HEK293 (cell line): Measurements from ENCODE around the gene EDIL3.

ENCODE experiments used
- CTCF ChIA-PET: fragments of 350-600 bp; formaldehyde crosslinking; extraction: SDS; loops from one replicate; lab custom pipeline; 2021; ENCODE audit warnings: antibody characterized with exemption; lab: Yijun Ruan, JAX
- POLR2A ChIA-PET: fragments of 300-600 bp; formaldehyde crosslinking; extraction: SDS; loops from one replicate; lab custom pipeline; 2020; ENCODE audit warnings: antibody characterized with exemption, inconsistent platforms; lab: Yijun Ruan, JAX
- H3K27ac ChIP-seq: fragments of 200-500 bp; sonication (Bioruptor generic); 2 replicates; pipeline ENCODE4 v1.5.1; 2014; ENCODE audit warnings: low read depth, low read length, control low read depth, inconsistent platforms; ENCODE audit errors: extremely low read depth
- H3K36me3 ChIP-seq, 2 experiments: fragments of 200-500 bp in 1 of 2; sonication (Bioruptor generic) in 1 of 2; 1 replicate in 1 of 2; 2 replicates in 1 of 2; pipeline ENCODE4 v1.5.1; 2014 to 2017; ENCODE audit warnings: inconsistent platforms in 2 of 2, low read length in 2 of 2; ENCODE audit not compliant: control insufficient read depth in 2 of 2, insufficient read depth in 1 of 2
- H3K4me1 ChIP-seq: fragments of 200-500 bp; sonication (Bioruptor generic); 2 replicates; pipeline ENCODE4 v1.5.1; 2014; ENCODE audit warnings: mild to moderate bottlenecking, low read length, inconsistent platforms; ENCODE audit not compliant: control insufficient read depth, insufficient read depth
- H3K4me3 ChIP-seq: 2 replicates; pipeline ENCODE4 v1.5.1; 2011; ENCODE audit warnings: low read depth, mild to moderate bottlenecking, control low read depth, low read length, moderate library complexity
- H3K9me3 ChIP-seq: fragments of 200-500 bp; sonication (Bioruptor generic); 2 replicates; pipeline ENCODE4 v1.5.1; 2014; ENCODE audit warnings: low read depth, low read length, inconsistent platforms; ENCODE audit not compliant: control insufficient read depth, insufficient read depth
- CTCF ChIP-seq: fragments of 450-650 bp; formaldehyde crosslinking; IDR thresholded peaks from 2 replicates; pipeline ENCODE4 v1.5.1; 2016; ENCODE audit warnings: missing biosample characterization, missing genetic modification characterization
- GFI1B ChIP-seq: fragments of 450-650 bp; formaldehyde crosslinking; IDR thresholded peaks from 2 replicates; pipeline ENCODE4 v1.5.1; 2016; ENCODE audit warnings: missing biosample characterization, missing genetic modification characterization
- GLI4 ChIP-seq: fragments of 450-650 bp; formaldehyde crosslinking; IDR thresholded peaks from 2 replicates; pipeline ENCODE4 v1.5.1; 2016; ENCODE audit warnings: missing biosample characterization, missing genetic modification characterization
- HOXD13 ChIP-seq: sonication (generic); formaldehyde crosslinking; IDR thresholded peaks from 2 replicates; pipeline ENCODE4 v1.8.0; 2022; ENCODE audit warnings: missing genetic modification reagents, borderline replicate concordance
- KLF1 ChIP-seq: fragments of 450-650 bp; formaldehyde crosslinking; IDR thresholded peaks from 2 replicates; pipeline ENCODE4 v1.5.1; 2016; ENCODE audit warnings: missing biosample characterization, missing genetic modification characterization
- MEIS1 ChIP-seq: sonication (generic); formaldehyde crosslinking; IDR thresholded peaks from 2 replicates; pipeline ENCODE4 v1.8.1; 2022; ENCODE audit warnings: missing genetic modification reagents, mild to moderate bottlenecking, borderline replicate concordance
- MYNN ChIP-seq: fragments of 450-650 bp; formaldehyde crosslinking; IDR thresholded peaks from 2 replicates; pipeline ENCODE4 v1.5.1; 2016; ENCODE audit warnings: missing biosample characterization, missing genetic modification characterization, borderline replicate concordance
- MZF1 ChIP-seq: fragments of 450-650 bp; formaldehyde crosslinking; IDR thresholded peaks from 2 replicates; pipeline ENCODE4 v1.5.1; 2017; ENCODE audit warnings: missing biosample characterization, missing genetic modification characterization, borderline replicate concordance
- PRDM1 ChIP-seq: fragments of 450-650 bp; formaldehyde crosslinking; IDR thresholded peaks from 2 replicates; pipeline ENCODE4; 2016; ENCODE audit warnings: missing biosample characterization, missing genetic modification characterization
- ZNF138 ChIP-seq: fragments of 450-650 bp; formaldehyde crosslinking; IDR thresholded peaks from 2 replicates; pipeline ENCODE4 v1.5.1; 2016; ENCODE audit warnings: missing biosample characterization, missing genetic modification characterization, borderline replicate concordance
- ZNF16 ChIP-seq: fragments of 450-650 bp; formaldehyde crosslinking; IDR thresholded peaks from 2 replicates; pipeline ENCODE4 v1.5.1; 2016; ENCODE audit warnings: low read depth, missing biosample characterization, missing genetic modification characterization
- ZNF174 ChIP-seq: fragments of 450-650 bp; formaldehyde crosslinking; IDR thresholded peaks from 2 replicates; pipeline ENCODE4 v1.5.0; 2017; ENCODE audit warnings: missing biosample characterization, mild to moderate bottlenecking, missing genetic modification characterization
- ZNF184 ChIP-seq: fragments of 450-650 bp; IDR thresholded peaks from 2 replicates; pipeline ENCODE4 v1.5.1; 2018; ENCODE audit warnings: missing biosample characterization, mild to moderate bottlenecking, missing genetic modification characterization
- ZNF266 ChIP-seq: fragments of 450-650 bp; formaldehyde crosslinking; IDR thresholded peaks from 2 replicates; pipeline ENCODE4 v1.5.1; 2016; ENCODE audit warnings: missing biosample characterization, missing genetic modification characterization, low read depth
- ZNF274 ChIP-seq, 2 experiments: fragments of 200-500 bp in 1 of 2; fragments of 450-650 bp in 1 of 2; sonication (Bioruptor generic) in 1 of 2; formaldehyde crosslinking in 1 of 2; IDR thresholded peaks; 2 replicates each; pipeline versions ENCODE4 v1.5.1 to v1.6.1; 2014 to 2016; ENCODE audit warnings: borderline replicate concordance in 1 of 2, inconsistent platforms in 1 of 2, low read length in 1 of 2, missing biosample characterization in 1 of 2, missing genetic modification characterization in 1 of 2
- ZNF302 ChIP-seq: fragments of 450-650 bp; formaldehyde crosslinking; IDR thresholded peaks from 2 replicates; pipeline ENCODE4 v1.5.1; 2016; ENCODE audit warnings: missing biosample characterization, missing genetic modification characterization, low read depth
- ZNF610 ChIP-seq: fragments of 450-650 bp; formaldehyde crosslinking; IDR thresholded peaks from 2 replicates; pipeline ENCODE4 v1.5.1; 2016; ENCODE audit warnings: missing biosample characterization, missing genetic modification characterization, borderline replicate concordance
- ZNF639 ChIP-seq: fragments of 450-650 bp; formaldehyde crosslinking; IDR thresholded peaks from 2 replicates; pipeline ENCODE4 v1.5.1; 2016; ENCODE audit warnings: missing biosample characterization, missing genetic modification characterization
- ZNF701 ChIP-seq: fragments of 450-650 bp; formaldehyde crosslinking; IDR thresholded peaks from 2 replicates; pipeline ENCODE4 v1.5.1; 2016; ENCODE audit warnings: missing biosample characterization, missing genetic modification characterization
- ZNF747 ChIP-seq: fragments of 450-650 bp; formaldehyde crosslinking; IDR thresholded peaks from 2 replicates; pipeline ENCODE4 v1.5.1; 2016; ENCODE audit warnings: missing biosample characterization, missing genetic modification characterization
- TF ChIP-seq, protein P1 (sequence below): fragments of 450-650 bp; IDR thresholded peaks from 2 replicates; pipeline ENCODE4 v1.5.1; 2018; ENCODE audit warnings: missing biosample characterization, mild to moderate bottlenecking, missing genetic modification characterization
- TF ChIP-seq, protein P2 (sequence below): fragments of 450-650 bp; formaldehyde crosslinking; IDR thresholded peaks from 2 replicates; pipeline ENCODE4 v1.5.1; 2016; ENCODE audit warnings: missing biosample characterization, missing genetic modification characterization

Gene EDIL3

DNA sequence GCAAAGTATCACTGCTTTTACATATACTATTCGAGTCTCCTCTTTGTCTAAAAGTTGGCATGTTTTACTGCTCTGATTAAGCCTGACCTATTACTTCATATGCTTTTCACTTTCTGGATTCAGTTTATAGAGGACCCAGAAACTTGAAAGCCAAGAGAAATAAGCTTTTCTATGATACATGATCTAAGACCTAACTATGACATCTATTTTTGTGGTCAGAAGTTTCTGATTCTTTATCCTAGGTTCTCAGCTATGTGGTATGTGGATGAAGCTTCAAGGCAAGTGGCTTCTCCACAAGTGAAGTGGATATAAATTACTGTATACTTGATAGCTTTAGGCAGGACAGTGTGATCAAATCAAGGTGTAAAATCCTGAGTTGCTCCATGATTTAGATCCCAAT, 6.3 kb downstream of the EDIL3 start:
- peaks cover 10% of the 10 kb centered on the region for H3K4me1 ChIP-seq
- H3K27ac ChIP-seq = no peak overlapping the region
- CTCF ChIA-PET = interaction anchor here (1.5 kb wide), 1 partner anchor 85 kb away, joined by 4 read pairs; no protein-coding TSS in a partner anchor
- no peaks in the 10 kb centered on the region for H3K9me3 ChIP-seq
- no peak for TF ChIP-seq ZNF747 (tag by site-specific recombination)
- TF ChIP-seq ZNF184 (tag by site-specific recombination) = no peak
- TF ChIP-seq KLF1 (tag by site-specific recombination) = no peak
- TF ChIP-seq PRDM1 = no peak
- TF ChIP-seq, protein P1, sequence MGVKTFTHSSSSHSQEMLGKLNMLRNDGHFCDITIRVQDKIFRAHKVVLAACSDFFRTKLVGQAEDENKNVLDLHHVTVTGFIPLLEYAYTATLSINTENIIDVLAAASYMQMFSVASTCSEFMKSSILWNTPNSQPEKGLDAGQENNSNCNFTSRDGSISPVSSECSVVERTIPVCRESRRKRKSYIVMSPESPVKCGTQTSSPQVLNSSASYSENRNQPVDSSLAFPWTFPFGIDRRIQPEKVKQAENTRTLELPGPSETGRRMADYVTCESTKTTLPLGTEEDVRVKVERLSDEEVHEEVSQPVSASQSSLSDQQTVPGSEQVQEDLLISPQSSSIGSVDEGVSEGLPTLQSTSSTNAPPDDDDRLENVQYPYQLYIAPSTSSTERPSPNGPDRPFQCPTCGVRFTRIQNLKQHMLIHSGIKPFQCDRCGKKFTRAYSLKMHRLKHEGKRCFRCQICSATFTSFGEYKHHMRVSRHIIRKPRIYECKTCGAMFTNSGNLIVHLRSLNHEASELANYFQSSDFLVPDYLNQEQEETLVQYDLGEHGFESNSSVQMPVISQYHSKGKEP (tag by site-specific recombination) = no peak
- no peak for TF ChIP-seq ZNF138 (tag by site-specific recombination)
- no peak for TF ChIP-seq CTCF (tag by site-specific recombination)
- TF ChIP-seq ZNF610 (tag by site-specific recombination) = no peak
- no peak for TF ChIP-seq ZNF174 (tag by site-specific recombination)
- no peak for TF ChIP-seq ZNF639 (tag by site-specific recombination)
- no peak for TF ChIP-seq ZNF701 (tag by site-specific recombination)
- POLR2A ChIA-PET = interaction anchor here (1.0 kb wide), 1 partner anchor 85 kb away, joined by 11 read pairs; no protein-coding TSS in a partner anchor
- H3K4me3 ChIP-seq = no peak overlapping the region
- no peaks in the 10 kb centered on the region for H3K36me3 ChIP-seq

DNA sequence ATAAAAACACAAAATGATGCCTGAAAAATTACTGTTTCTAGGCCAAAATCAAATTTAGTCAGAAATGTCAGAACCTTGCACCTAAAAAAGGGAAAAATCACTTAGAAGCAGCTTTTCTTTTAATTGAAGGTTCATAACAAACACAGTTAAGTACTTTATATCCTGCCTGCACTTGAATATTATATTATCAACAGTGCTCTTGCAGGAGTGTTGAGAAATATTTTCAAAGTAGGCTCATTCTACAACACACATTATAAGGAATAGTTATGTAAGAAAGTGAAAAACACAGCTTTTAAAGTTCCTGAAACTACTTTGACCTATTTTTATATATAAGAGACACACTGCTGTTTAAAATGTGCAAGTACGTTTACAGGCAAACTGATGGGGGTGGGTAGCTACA, 8.3 kb downstream of the EDIL3 start:
- Histone ChIP-seq H3K9me3 (no peaks in the 10 kb centered on the region), H3K4me3 (no peak overlapping the region), H3K36me3 (no peaks in the 10 kb centered on the region), H3K27ac (no peak overlapping the region), H3K4me1 (peaks cover 18% of the 10 kb centered on the region)
- ChIA-PET CTCF (no interaction called here), POLR2A (no interaction called here)
- TF ChIP-seq ZNF302 (tag by site-specific recombination) (no peak), ZNF274 (IDR thresholded peaks at IDR 0.05; ENCODE audit: low read length) (no peak), ZNF274 (tag by site-specific recombination; IDR thresholded peaks at IDR 0.05; ENCODE audit: borderline replicate concordance) (no peak), ZNF16 (tag by site-specific recombination) (no peak), MEIS1 (CRISPR knock-in tag) (no peak), ZNF701 (tag by site-specific recombination) (no peak), ZNF266 (tag by site-specific recombination) (no peak), GLI4 (no peak), ZNF747 (tag by site-specific recombination) (no peak)
- TF ChIP-seq, all 188 proteins: peak for 0

DNA sequence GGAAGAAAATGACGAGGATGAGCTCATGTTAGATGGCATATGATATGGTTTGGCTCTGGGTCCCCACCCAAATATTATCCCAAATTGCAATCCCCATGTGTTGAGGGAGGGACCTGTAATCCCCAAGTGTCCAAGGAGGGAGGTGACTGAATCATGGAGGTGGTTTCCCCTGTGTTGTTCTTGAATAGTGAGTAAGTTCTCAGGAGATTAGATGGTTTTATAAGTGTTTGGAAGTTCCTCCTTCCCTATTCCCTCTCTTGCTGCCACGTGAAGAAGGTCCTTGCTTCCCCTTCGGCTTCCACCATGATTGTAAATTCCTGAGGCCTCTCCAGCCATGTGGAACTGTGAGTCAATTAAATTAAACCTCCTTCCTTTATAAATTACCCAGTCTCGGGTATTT, 10.1 kb downstream of the EDIL3 start:
- Histone ChIP-seq H3K36me3 (no peaks in the 10 kb centered on the region), H3K9me3 (no peaks in the 10 kb centered on the region), H3K4me3 (no peak overlapping the region), H3K27ac (no peak overlapping the region), H3K4me1 (peaks cover 18% of the 10 kb centered on the region)
- POLR2A ChIA-PET = interaction anchor here (0.6 kb wide), 1 partner anchor 29 kb away, joined by 5 read pairs; no protein-coding TSS in a partner anchor
- CTCF ChIA-PET = no interaction called here
- TF ChIP-seq HOXD13 (CRISPR knock-in tag) (no peak), MYNN (tag by site-specific recombination) (no peak), MZF1 (tag by site-specific recombination) (peak; percentile 84; the same call in 1 of the 2 replicates), GFI1B (no peak)
- TF ChIP-seq, protein P2, sequence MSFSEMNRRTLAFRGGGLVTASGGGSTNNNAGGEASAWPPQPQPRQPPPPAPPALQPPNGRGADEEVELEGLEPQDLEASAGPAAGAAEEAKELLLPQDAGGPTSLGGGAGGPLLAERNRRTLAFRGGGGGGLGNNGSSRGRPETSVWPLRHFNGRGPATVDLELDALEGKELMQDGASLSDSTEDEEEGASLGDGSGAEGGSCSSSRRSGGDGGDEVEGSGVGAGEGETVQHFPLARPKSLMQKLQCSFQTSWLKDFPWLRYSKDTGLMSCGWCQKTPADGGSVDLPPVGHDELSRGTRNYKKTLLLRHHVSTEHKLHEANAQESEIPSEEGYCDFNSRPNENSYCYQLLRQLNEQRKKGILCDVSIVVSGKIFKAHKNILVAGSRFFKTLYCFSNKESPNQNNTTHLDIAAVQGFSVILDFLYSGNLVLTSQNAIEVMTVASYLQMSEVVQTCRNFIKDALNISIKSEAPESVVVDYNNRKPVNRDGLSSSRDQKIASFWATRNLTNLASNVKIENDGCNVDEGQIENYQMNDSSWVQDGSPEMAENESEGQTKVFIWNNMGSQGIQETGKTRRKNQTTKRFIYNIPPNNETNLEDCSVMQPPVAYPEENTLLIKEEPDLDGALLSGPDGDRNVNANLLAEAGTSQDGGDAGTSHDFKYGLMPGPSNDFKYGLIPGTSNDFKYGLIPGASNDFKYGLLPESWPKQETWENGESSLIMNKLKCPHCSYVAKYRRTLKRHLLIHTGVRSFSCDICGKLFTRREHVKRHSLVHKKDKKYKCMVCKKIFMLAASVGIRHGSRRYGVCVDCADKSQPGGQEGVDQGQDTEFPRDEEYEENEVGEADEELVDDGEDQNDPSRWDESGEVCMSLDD (tag by site-specific recombination) = no peak
